ENCODE data around the gene B9D1.

B9D1 gene

DNA sequence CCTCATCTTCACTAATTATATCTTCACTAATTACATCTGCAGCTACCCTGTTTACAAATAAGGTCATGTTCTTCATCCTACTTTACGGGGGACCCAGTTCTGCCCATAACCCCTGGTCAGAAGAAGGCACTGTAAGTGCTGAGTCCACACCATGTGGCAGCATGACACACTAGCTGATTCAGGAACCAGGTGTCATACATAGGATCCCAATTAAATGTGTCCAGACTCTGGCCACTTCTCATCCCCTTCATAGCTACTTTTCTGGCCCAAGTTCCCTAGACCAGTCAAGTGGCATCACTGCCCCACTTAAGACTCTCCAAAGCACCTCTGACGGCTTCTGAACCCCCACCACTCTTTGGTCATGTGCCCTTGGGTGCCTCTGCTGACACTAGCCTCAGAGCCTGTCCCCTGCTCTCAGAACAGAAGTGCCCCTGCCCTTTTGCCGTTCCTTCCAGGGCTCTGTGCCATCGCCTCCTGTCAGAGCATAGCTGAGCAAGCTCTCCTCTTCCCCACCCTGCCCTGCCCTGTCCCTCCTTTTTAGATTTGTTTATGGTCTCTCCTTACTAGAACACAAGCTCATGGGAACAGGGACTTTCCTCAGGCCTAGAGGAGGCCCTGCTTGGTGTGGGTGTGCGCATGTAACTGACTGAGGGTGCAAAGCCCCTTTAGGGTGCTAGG is 61.1 kb downstream of the B9D1 start:
- no peak for DNase-seq

- DNase-seq, result no peak
Observed at GRCh38 chr17:19299866-19300265, 62.7 kb downstream of the B9D1 start.

- no peak for DNase-seq
Observed at GRCh38 chr17:19299214-19299747, 63.2 kb downstream of the B9D1 start.

- DNase-seq, result no peak
Observed at GRCh38 chr17:19298569-19299213, 63.8 kb downstream of the B9D1 start.

GRCh38 chr17:19296786-19297778 is 65.4 kb downstream of the B9D1 start:
- DNase-seq, result no peak

DNA sequence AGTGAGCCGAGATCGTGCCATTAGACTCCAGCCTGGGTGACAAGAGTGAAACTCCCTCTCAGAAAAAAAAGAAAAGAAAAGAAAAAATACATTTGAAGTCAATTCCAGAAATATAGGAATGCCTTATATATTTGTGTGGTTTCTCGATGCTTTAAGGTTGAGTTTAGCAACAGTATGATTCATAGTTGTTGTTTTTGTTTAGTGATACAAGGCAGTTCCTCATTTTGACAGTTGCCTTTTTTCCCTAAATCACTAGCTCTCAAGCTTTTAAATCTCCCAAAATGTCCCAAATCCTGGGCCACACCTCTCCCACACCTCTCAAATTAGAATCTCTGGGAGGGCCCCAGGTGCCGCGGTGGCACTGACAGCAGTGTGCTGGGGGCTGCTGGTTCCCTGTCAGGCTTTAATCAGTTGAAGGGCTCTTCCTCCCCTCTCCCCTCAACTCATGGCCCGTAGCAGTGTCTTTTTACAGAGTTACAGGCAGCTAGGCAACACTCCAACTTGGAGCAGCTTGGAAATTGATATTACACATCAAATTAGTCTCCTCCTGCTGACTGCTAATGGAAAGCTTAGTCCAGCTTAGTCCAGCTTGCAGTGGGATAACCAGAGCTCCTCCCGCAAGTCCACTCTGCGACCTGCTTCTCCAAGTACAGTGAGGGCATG is 66.9 kb downstream of the B9D1 start:
- no peak for DNase-seq

DNA sequence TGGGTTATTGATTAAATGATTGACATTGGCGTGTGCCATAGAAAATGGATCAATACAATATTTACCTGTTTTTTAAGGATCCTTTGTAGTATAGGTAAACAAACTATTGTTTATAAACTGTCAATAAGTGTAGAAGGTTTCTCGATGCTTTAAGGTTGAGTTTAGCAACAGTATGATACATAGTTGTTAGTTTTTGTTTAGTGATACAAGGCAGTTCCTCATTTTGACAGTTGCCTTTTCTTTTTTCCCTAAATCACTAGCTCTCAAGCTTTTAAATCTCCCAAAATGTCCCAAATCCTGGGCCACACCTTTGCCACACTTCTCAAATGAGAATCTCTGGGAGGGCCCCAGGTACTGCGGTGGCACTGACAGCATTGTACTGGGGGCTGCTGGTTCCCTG is 68.1 kb downstream of the B9D1 start:
- no peak for DNase-seq

Measured in NCI-H1436 treated with DMSO at 0.1 percent for 48 hours (cell line).